AG09309 (cell line): ENCODE results near the gene MPRIP.

Experiments used
- DNase-seq: peaks from one replicate; pipeline ENCODE4 v3.0.0-alpha.2; 2010; ENCODE audit warnings: low read depth
- H3K4me3 ChIP-seq: 2 replicates; pipeline ENCODE4 v1.5.1; 2011; ENCODE audit warnings: mild to moderate bottlenecking, low read depth, low read length, moderate library complexity; ENCODE audit not compliant: control insufficient read depth
- TF ChIP-seq, protein P1 (sequence below): IDR thresholded peaks from 2 replicates; pipeline ENCODE4 v1.5.1; 2011; ENCODE audit warnings: mild to moderate bottlenecking, low read depth, low read length, inconsistent platforms; ENCODE audit not compliant: insufficient read depth, control insufficient read depth; ENCODE audit errors: missing control alignments

MPRIP gene

DNA sequence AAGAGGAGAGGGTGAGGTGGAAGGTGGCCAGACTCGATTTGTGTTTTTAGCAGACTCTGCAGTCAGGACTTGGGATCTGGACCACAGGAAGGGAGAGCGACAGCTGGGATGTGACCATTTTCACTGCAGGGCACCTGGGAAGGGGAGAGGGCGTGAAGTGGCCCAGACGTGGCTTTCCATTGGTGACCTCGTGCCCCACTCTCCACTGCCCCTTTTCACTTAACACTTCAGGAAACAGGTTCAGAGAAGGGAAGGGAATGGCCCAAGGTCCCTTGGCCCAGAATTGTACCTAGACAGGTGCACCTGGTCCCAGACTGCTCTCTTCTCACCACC is 22.9 kb upstream of the MPRIP start:
- DNase-seq, result no peak
- no peak overlapping the region for H3K4me3 ChIP-seq
- TF ChIP-seq, protein P1, sequence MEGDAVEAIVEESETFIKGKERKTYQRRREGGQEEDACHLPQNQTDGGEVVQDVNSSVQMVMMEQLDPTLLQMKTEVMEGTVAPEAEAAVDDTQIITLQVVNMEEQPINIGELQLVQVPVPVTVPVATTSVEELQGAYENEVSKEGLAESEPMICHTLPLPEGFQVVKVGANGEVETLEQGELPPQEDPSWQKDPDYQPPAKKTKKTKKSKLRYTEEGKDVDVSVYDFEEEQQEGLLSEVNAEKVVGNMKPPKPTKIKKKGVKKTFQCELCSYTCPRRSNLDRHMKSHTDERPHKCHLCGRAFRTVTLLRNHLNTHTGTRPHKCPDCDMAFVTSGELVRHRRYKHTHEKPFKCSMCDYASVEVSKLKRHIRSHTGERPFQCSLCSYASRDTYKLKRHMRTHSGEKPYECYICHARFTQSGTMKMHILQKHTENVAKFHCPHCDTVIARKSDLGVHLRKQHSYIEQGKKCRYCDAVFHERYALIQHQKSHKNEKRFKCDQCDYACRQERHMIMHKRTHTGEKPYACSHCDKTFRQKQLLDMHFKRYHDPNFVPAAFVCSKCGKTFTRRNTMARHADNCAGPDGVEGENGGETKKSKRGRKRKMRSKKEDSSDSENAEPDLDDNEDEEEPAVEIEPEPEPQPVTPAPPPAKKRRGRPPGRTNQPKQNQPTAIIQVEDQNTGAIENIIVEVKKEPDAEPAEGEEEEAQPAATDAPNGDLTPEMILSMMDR, result no peak

DNA sequence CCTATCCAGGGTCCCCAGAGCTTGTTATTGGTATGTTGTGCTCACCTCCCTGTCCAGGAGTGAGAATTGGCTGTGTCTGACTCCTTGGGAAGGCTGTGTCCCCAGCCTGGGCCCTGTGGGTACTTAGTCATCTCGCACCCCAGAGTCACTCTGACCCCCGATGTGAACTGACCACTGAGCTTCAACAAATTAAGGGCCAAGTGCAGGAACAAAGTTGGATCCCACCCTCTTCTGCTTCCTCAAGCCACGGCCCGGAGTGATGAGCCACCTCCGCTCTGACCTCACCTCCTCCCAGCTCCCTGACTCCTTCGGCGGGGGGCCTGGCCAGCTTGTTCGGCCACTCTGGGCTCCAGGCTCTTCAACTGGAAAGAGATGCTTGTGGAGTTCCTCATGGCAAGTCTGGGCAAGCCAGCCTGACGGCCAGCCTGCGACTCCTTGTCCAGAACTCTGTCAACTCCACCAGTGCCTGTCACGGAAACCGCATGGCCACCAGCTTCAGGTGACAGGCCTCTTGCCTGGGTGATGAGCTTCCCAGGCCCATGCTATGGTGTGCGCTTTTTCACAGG is 22.3 kb upstream of the MPRIP start:
- TF ChIP-seq, protein P1, result no peak
- H3K4me3 ChIP-seq, result no peak overlapping the region
- DNase-seq, result no peak

DNA sequence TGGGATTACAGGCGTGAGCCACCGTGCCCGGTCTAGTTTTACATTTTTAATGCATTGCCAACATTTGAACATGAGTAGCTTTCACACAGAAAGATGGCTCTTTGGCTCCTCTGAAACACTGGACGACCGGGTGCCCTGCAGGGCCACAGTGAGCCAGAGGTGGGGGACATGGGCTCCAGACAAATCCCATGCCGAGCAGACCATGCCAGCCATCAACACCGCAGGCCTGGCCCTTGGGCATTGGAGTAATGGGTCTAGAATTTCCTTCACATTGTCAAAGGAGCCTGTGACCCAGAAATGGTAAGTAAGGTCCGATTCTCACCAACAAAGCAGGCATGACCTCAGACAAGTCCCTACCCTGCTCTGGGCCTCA is 21.4 kb upstream of the MPRIP start:
- no peak for DNase-seq

DNA sequence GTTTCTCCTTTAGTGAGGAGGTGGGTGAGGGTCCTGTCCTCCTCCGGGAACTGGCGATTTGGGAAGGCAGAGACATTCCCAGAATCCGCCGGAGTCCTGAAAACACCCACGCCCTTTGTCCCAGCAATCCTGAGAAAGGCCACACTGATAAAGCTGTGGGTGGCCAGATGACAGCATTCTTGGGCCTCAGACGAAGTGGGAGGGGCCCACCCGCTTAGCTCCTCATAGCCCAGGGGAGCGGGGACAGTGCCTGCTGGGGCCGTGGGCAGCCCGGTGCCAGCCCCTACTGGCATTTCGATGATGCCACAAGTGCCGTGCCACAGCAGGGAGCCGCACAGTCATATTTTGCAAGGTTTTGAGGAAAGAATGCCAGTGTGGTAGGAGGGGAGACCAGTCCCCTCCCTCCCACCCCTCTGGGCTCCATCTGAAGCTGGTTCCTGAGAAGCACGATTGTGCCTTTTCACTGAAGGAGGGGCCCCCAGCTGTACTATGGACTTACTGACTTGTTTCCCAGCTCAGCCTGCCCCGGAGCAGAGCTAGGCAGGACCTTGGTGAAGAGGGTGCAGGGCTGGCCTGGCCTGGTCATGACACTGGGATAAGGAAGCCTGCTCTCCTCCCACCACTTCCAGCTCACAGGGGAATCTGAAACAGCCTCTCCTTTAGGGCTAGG is 20.9 kb upstream of the MPRIP start:
- no peak overlapping the region for H3K4me3 ChIP-seq

More for the DNA sequence above, 21.4 kb upstream of the MPRIP start:
- no peak overlapping the region for H3K4me3 ChIP-seq
- TF ChIP-seq, protein P1, result no peak

DNA sequence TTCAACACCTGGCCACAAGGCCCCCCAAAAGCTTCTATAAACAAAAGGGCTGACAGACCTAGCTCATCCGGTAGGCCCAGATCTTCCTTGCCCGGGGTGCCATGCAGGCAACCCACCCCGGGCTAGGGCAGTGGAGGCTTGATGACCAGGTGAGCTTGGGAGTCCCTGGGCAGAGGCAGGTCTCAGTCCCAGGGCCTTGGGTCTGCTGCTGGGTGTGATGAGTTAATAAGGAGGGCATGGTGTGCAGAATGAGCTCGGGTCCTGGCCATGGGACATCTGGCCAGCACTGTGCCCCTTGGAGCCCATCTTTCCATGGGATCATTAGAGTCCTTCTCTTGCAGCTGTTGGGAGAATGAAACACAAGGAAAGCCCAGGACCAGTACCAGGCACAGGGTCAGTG is 20.2 kb upstream of the MPRIP start:
- DNase-seq, result no peak
- no peak overlapping the region for H3K4me3 ChIP-seq
- TF ChIP-seq, protein P1, result no peak

More for the DNA sequence above, 20.9 kb upstream of the MPRIP start:
- DNase-seq, result no peak
- TF ChIP-seq, protein P1, result no peak

DNA sequence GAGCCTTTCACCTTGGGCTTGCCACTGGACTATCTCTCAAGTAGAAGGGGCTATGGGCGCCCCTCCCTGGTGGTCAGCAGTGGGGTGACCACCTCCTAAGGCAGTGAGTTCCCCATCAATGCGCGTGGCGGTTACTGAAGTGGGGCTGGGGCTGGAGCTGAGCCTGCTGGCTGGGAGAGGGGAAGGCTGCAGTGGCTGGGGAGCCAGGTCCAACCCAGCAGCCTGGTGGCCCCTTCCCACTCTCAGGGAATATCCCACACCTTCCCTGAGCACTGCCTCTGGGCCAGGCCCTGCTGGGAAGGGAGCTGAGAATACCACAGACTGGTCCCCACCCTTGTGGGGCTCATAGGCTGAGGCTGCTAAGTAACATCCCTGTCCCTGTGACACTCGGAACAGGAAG is 19.8 kb upstream of the MPRIP start:
- H3K4me3 ChIP-seq, result no peak overlapping the region
- TF ChIP-seq, protein P1, result no peak
- no peak for DNase-seq
